GM21390 (cell line): Measurements from ENCODE around the gene KRT6A.
"Not testable (repeated sequence)": the region's sequence is repeated elsewhere in the genome, so short reads cannot be mapped to it uniquely, and the experiment has no call there.

Source experiments
- ATAC-seq: cut with Tn5 transposase; IDR thresholded peaks from one replicate; pipeline ENCODE4 v1.9.1; 2021; ENCODE audit not compliant: unreplicated experiment

The KRT6A gene

GRCh38 chr12:52506858-52507715, 14.0 kb upstream of the KRT6A start:
- no peak for ATAC-seq

GRCh38 chr12:52502877-52503276, 9.8 kb upstream of the KRT6A start:
- ATAC-seq: no peak

DNA sequence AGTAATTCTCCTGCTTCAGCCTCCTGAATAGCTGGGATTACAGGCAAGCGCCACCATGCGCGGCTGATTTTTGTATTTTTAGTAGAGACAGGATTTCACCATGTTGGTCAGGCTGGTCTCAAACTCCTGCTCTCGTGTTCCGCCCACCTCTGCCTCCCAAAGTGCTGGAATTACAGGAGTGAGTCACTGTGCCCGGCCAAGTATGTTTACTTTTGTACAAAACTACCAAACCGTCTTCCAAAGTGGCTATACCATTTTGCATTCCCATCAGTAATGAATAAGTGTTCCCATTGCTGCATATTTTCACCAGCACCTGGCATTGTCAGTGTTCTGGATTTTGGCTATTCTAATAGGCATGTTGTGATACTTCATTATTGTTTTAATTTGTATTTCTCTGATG, 8.4 kb upstream of the KRT6A start:
- ATAC-seq: no peak

DNA sequence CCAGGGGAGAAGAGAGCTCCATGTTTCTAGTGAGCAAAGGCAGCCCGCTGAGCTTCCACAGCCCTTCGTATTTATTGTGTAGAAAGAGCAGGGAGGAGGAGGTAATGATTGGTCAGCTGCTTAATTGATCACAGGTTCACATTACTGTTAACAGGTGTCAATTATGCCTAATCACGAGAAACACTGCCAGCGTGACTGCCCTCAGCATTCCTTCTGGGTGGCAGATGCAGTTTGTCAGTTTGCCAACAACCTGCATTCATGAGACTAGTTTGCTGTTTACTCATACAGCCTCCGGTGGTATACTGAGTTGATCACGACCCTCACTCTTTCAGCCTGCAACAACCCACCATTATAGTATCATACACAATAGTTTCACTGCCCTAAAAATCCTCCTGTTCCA, 7.5 kb upstream of the KRT6A start:
- ATAC-seq: not testable (repeated sequence)

DNA sequence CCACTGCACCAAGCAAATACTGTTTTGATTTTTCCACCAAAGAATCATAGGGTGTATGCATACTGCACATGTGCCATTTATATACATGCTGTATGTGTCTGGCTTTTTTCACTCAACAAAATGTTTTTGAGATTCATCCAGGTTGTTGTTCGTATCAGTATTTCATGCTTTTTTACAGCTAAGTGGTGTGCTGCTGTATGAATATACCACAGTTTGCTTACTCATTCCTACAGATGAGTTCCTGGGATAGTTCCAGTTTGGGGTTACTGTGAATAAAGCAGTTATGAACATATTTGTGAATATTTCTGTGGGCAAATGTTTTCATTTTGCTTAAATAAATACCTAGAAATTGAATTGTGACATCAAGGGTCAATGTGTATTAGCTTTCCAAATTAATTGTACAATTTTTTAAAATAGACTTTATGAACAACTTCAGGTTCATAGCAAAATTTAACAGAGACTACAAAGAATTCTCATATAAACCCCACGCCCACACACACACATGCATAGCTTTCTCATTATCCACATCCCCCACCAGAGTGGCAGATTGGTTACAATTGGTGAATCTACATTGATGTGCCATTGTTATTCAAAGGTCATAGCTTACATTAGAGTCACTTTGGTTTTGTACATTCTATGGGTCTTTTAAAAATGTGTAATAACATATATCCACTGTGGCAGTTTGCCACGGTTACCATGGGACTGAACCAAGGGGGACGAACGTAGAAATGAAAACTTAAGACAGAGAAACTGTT, 6.9 kb upstream of the KRT6A start:
- no peak for ATAC-seq

GRCh38 chr12:52498946-52499345, 5.9 kb upstream of the KRT6A start:
- no peak for ATAC-seq

GRCh38 chr12:52497975-52498374, 4.9 kb upstream of the KRT6A start:
- no peak for ATAC-seq

DNA sequence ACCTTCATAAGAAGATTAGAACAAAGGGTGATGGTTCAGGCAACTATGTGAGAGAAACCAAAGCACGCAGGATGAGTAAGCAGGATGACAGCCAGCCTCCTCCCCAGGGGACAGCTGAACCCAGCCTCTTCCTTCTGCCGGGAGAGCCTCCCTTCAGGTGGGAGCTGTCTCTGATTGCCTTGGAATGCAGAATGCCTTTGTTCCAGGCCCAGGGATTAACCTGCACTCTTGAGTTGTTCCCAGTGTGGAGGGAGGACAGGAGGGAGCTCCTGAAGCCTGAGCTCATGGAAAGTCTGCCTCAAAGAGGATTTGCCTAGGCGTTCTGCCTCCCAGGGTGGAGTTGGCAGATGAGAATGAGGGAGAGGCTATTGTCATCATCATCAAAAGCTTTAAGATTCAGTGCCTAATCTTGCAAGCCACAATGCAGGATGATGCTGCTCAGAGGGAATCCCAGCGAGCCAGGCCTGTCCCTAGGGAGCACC, 3.6 kb upstream of the KRT6A start:
- ATAC-seq: no peak

GRCh38 chr12:52496054-52496453, 3.0 kb upstream of the KRT6A start:
- no peak for ATAC-seq

DNA sequence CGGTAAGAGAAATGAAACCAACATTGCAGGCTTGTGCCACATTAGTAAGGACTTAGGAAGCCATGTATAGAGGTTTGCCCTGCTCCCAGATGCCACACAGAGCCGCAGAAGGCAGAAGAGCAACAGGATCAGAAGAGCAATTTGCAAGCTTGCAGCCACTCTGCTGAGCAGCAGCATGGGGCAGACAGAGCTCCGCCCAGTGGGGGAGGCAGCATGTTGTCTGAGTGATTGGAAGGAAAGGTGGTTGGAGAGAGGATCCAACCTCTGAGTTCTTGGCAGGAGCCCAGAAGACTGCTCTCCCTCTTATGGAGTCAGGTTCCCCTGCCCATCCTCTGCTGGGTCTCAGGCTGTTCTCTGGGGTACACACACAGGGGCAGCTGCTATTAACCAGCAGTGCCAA, 2.3 kb upstream of the KRT6A start:
- ATAC-seq: no peak

GRCh38 chr12:52494518-52494917, 1.5 kb upstream of the KRT6A start:
- ATAC-seq: no peak

DNA sequence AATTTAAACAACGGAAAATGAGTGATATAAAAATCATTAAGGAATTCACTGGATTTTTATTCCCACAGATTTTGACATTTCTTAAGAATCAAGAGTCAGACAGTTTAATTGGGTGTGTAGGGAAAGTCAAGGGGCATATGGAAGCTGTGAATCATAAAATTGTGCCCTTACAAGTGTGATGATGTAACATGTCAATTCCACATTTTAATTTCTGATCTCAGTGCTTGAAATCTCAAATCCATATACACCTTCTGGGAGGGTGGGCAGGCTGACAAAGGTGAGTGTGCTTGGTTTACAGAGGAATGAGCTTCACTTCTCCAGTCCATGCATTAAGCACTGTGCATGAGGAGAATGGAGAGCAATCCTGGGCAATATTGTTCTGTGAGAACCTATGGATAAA, 1.0 kb upstream of the KRT6A start:
- ATAC-seq: no peak

GRCh38 chr12:52492405-52492804, 652 bp downstream of the KRT6A start:
- ATAC-seq: not testable (repeated sequence)

GRCh38 chr12:52491495-52491894, 1.6 kb downstream of the KRT6A start:
- not testable (repeated sequence) for ATAC-seq

DNA sequence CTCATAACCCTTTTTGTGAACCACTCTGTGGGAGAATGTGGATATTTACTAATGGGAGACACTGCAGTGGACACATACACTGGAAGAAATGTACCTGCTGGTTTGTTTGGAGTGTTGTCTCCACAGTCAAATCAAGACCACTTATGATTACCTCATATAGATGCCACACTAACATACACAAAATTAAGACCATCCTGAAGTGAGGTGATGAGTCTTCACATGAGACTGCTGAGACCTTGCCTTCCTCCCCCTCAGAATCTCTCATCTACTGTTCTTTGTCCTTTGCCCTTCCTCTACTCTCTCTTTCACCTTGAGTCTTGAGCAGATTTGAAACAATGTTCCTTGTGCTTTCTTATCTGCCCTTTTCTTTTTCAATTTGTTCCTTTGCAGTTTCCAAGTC, 4.3 kb downstream of the KRT6A start:
- no peak for ATAC-seq

- ATAC-seq: not testable (repeated sequence)
Observed at GRCh38 chr12:52487744-52488443, 5.2 kb downstream of the KRT6A start.

GRCh38 chr12:52487211-52487610, 5.8 kb downstream of the KRT6A start:
- no peak for ATAC-seq

DNA sequence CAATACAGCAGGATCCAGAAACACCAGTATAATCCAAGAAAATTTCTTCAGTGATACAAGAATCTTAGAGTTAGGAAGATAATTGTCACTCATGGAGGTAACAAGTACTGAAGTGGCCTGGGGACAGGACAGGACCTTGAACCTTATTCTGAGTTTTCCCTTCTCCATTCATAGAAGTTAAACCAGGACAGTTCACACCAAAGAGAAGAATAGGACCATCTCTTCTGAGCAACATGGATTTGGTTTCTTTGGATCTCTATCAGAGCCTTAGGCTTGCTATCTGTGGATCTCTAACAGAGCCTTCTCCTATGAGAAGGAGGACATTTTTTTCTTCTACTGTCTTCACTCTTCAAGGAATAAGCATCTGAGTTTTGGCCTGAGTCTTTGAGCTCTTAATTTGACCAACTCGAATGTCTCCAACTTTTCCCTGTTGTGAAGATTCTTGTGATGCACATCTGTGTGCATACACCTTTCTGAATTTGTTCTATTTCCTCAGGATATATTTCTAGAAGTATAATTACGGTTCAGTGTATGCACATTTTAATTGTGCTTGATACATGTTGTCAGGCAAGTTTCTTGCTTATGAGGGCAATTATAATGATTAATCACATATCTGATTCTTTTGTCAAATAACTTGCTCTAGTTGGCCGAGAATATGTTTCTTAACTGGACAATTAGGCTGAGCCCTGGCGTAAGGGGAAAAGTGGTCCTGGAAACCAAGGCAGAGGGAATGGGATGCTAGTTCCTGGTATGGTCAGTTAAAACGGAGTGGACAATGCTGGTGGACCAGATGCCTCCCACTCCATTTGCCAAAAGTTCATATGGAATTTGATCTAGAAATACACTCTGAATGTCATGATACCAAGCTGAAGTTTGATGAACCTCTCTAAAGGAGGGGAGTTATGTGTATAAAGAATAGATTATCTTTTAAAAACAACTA, 6.6 kb downstream of the KRT6A start:
- no peak for ATAC-seq

DNA sequence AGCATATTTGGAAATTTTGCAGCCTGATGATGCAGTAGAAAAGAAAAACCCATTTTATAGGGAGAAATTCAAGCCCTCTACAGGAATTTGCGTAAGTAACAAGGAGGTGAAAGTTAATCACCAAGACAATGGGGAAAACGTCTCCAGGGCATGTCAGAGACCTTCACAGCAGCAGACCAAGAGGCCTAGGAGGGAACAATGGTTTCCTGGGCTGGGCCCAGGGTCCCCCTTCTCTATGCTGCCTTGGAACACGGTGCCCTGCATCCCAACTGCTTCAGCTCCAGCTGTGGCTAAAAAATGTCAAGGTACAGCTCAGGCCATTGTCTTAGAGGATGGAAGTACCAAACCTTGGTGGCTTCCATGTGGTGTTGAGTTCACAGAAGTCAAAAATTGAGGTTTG, 13.0 kb downstream of the KRT6A start:
- ATAC-seq: no peak

- ATAC-seq: no peak
Observed at GRCh38 chr12:52477651-52478050, 15.4 kb downstream of the KRT6A start.
